ENCODE results near the gene POLR2A. TPM values are rescaled to one million over a fixed set of nuclear protein-coding genes. Genes with fewer than 3 reads are reported as not detected.

POLR2A gene
- total RNA-seq, 2 donors from 2014 or later, result 73.5 to 137 TPM

- no peak for DNase-seq
- no peaks in the 10 kb centered on the region for H3K27me3 ChIP-seq
- intact Hi-C loops (cut with DNase I), result no loop called here
- no peaks in the 10 kb centered on the region for H3K9me3 ChIP-seq
- peaks cover 26% of the 10 kb centered on the region for H3K36me3 ChIP-seq
- no peak for TF ChIP-seq CTCF (IDR thresholded peaks at IDR 0.05)
- H3K4me3 ChIP-seq, result no peak overlapping the region
- no peak overlapping the region for H3K27ac ChIP-seq
- no peak overlapping the region for H3K9ac ChIP-seq (ENCODE audit: low read depth in 2 of 2, low read length in 2 of 2)
- no peaks in the 10 kb centered on the region for H3K4me1 ChIP-seq
Measured at GRCh38 chr17:7508846-7509245, 24.7 kb downstream of the POLR2A start.

- DNase-seq, result no peak
- Histone ChIP-seq H3K27ac (no peak overlapping the region), H3K4me3 (no peak overlapping the region), H3K4me1 (no peaks in the 10 kb centered on the region), H3K9ac (ENCODE audit: low read depth in 2 of 2, low read length in 2 of 2) (no peak overlapping the region), H3K27me3 (no peaks in the 10 kb centered on the region), H3K9me3 (no peaks in the 10 kb centered on the region), H3K36me3 (peaks cover 23% of the 10 kb centered on the region)
- no peak for TF ChIP-seq CTCF (IDR thresholded peaks at IDR 0.05)
- intact Hi-C loops (cut with DNase I), result loop anchor here (10.0 kb wide), 1 partner anchor 155 kb away; the partner anchor contains the start of genes KCTD11 and TMEM95
Measured at GRCh38 chr17:7509937-7510336, 25.8 kb downstream of the POLR2A start.

- DNase-seq, result no peak
- Histone ChIP-seq H3K4me3 (no peak overlapping the region), H3K27me3 (no peaks in the 10 kb centered on the region), H3K9me3 (no peaks in the 10 kb centered on the region), H3K9ac (ENCODE audit: low read depth in 2 of 2, low read length in 2 of 2) (no peak overlapping the region), H3K4me1 (peaks cover 6% of the 10 kb centered on the region), H3K27ac (no peak overlapping the region), H3K36me3 (peaks cover 23% of the 10 kb centered on the region)
- intact Hi-C loops (cut with DNase I), result loop anchor here (10.0 kb wide), 1 partner anchor 156 kb away; the partner anchor contains the start of genes KCTD11 and TMEM95
- no peak for TF ChIP-seq CTCF (IDR thresholded peaks at IDR 0.05)
Measured at GRCh38 chr17:7511108-7511507, 26.9 kb downstream of the POLR2A start.

- Histone ChIP-seq H3K4me3 (no peak overlapping the region), H3K27ac (no peak overlapping the region), H3K9ac (ENCODE audit: low read depth in 2 of 2, low read length in 2 of 2) (no peak overlapping the region), H3K4me1 (peaks cover 6% of the 10 kb centered on the region), H3K36me3 (peaks cover 23% of the 10 kb centered on the region), H3K27me3 (no peaks in the 10 kb centered on the region), H3K9me3 (no peaks in the 10 kb centered on the region)
- no peak for TF ChIP-seq CTCF (IDR thresholded peaks at IDR 0.05)
- no peak for DNase-seq
- intact Hi-C loops (cut with DNase I), result loop anchor here (10.0 kb wide), 1 partner anchor 157 kb away; the partner anchor contains the start of genes KCTD11 and TMEM95
Measured at GRCh38 chr17:7512105-7512504, 27.9 kb downstream of the POLR2A start.

- no peak for DNase-seq
Measured at GRCh38 chr17:7512824-7513540, 28.8 kb downstream of the POLR2A start.

More at GRCh38 chr17:7512824-7513540, 28.8 kb downstream of the POLR2A start:
- Histone ChIP-seq H3K9ac (ENCODE audit: low read depth in 2 of 2, low read length in 2 of 2) (no peak overlapping the region), H3K27ac (no peak overlapping the region), H3K4me1 (peaks cover 6% of the 10 kb centered on the region), H3K36me3 (peaks cover 23% of the 10 kb centered on the region), H3K4me3 (no peak overlapping the region), H3K9me3 (no peaks in the 10 kb centered on the region), H3K27me3 (no peaks in the 10 kb centered on the region)
- TF ChIP-seq CTCF (IDR thresholded peaks at IDR 0.05), result no peak
- intact Hi-C loops (cut with DNase I), result loop anchor here (10.0 kb wide), 1 partner anchor 158 kb away; the partner anchor contains the start of genes KCTD11 and TMEM95

Measured in colonic mucosa (tissue), 4 donors.